ENCODE measurements around the gene GIMAP1.
"Not testable (repeated sequence)": the region's sequence is repeated elsewhere in the genome, so short reads cannot be mapped to it uniquely, and the experiment has no call there.

GIMAP1 gene

GRCh38 chr7:150716368-150716767 lies at the start of gene GIMAP1:
Gene GIMAP1, plus strand, starts transcription at chr7:150716613. Its CDS starts 2,435 bp downstream, at chr7:150719048.
- H3K36me3 ChIP-seq: peaks cover 4% of the 10 kb centered on the region
- peak within 1 kb of the TSS; percentile 22 to 58 for H3K4me3 ChIP-seq (ENCODE audit: low read depth in 1 of 2, low read length in 1 of 2)
- H3K4me1 ChIP-seq (ENCODE audit: control insufficient read depth in 1 of 2, insufficient read depth in 1 of 2, low read depth in 1 of 2, low read length in 1 of 2): peaks cover 32 to 39% of the 10 kb centered on the region in 2 experiments
- no peaks in the 10 kb centered on the region for H3K27me3 ChIP-seq
- no peak for TF ChIP-seq CTCF (IDR thresholded peaks at IDR 0.05)
- H3K9me3 ChIP-seq: no peaks in the 10 kb centered on the region
- H3K27ac ChIP-seq: peak within 1 kb of the TSS; percentile 54

- no peaks in the 10 kb centered on the region for H3K36me3 ChIP-seq
- no peak overlapping the region for H3K27ac ChIP-seq
- no peaks in the 10 kb centered on the region for H3K9me3 ChIP-seq
- no peak overlapping the region for H3K4me3 ChIP-seq (ENCODE audit: low read depth in 1 of 2, low read length in 1 of 2)
- TF ChIP-seq CTCF (IDR thresholded peaks at IDR 0.05): no peak
- H3K4me1 ChIP-seq (ENCODE audit: control insufficient read depth in 1 of 2, insufficient read depth in 1 of 2, low read depth in 1 of 2, low read length in 1 of 2): peaks cover 5% of the 10 kb centered on the region in 2 experiments
- H3K27me3 ChIP-seq: no peaks in the 10 kb centered on the region
These were observed 47.9 kb upstream of the GIMAP1 start for GRCh38 chr7:150668472-150668911.

- Histone ChIP-seq H3K36me3 (no peaks in the 10 kb centered on the region), H3K4me3 (ENCODE audit: low read depth in 1 of 2, low read length in 1 of 2) (no peak overlapping the region), H3K27me3 (no peaks in the 10 kb centered on the region), H3K4me1 (ENCODE audit: control insufficient read depth in 1 of 2, insufficient read depth in 1 of 2, low read depth in 1 of 2, low read length in 1 of 2) (peaks cover under 1 to 1% of the 10 kb centered on the region in 2 experiments), H3K9me3 (no peaks in the 10 kb centered on the region), H3K27ac (no peak overlapping the region)
- no peak for TF ChIP-seq CTCF (IDR thresholded peaks at IDR 0.05)
These were observed 47.4 kb upstream of the GIMAP1 start for GRCh38 chr7:150668977-150669376.

- not testable (repeated sequence) for H3K36me3 ChIP-seq; H3K9me3 ChIP-seq; H3K4me3 ChIP-seq (ENCODE audit: low read depth in 1 of 2, low read length in 1 of 2); H3K27me3 ChIP-seq; H3K27ac ChIP-seq
- H3K4me1 ChIP-seq (ENCODE audit: control insufficient read depth in 1 of 2, insufficient read depth in 1 of 2, low read depth in 1 of 2, low read length in 1 of 2): peaks cover 9 to 15% of the 10 kb centered on the region in 2 experiments
These were observed 44.4 kb upstream of the GIMAP1 start for GRCh38 chr7:150671798-150672585.

GRCh38 chr7:150675714-150676113 lies 40.7 kb upstream of the GIMAP1 start:
- peaks cover 14 to 18% of the 10 kb centered on the region in 2 experiments for H3K4me1 ChIP-seq (ENCODE audit: control insufficient read depth in 1 of 2, insufficient read depth in 1 of 2, low read depth in 1 of 2, low read length in 1 of 2)
- H3K27ac ChIP-seq: no peak overlapping the region
- no peak for TF ChIP-seq CTCF (IDR thresholded peaks at IDR 0.05)
- H3K36me3 ChIP-seq: no peaks in the 10 kb centered on the region
- H3K9me3 ChIP-seq: no peaks in the 10 kb centered on the region
- no peak overlapping the region for H3K4me3 ChIP-seq (ENCODE audit: low read depth in 1 of 2, low read length in 1 of 2)
- no peaks in the 10 kb centered on the region for H3K27me3 ChIP-seq

GRCh38 chr7:150676276-150676675 lies 40.1 kb upstream of the GIMAP1 start:
- H3K36me3 ChIP-seq; H3K27ac ChIP-seq; H3K4me3 ChIP-seq (ENCODE audit: low read depth in 1 of 2, low read length in 1 of 2); H3K9me3 ChIP-seq; H3K27me3 ChIP-seq: not testable (repeated sequence)
- peaks cover 14 to 18% of the 10 kb centered on the region in 2 experiments for H3K4me1 ChIP-seq (ENCODE audit: control insufficient read depth in 1 of 2, insufficient read depth in 1 of 2, low read depth in 1 of 2, low read length in 1 of 2)

GRCh38 chr7:150676854-150677253 lies 39.6 kb upstream of the GIMAP1 start:
- H3K4me3 ChIP-seq (ENCODE audit: low read depth in 1 of 2, low read length in 1 of 2); H3K36me3 ChIP-seq; H3K27me3 ChIP-seq; H3K27ac ChIP-seq; H3K9me3 ChIP-seq: not testable (repeated sequence)
- peaks cover 14 to 18% of the 10 kb centered on the region in 2 experiments for H3K4me1 ChIP-seq (ENCODE audit: control insufficient read depth in 1 of 2, insufficient read depth in 1 of 2, low read depth in 1 of 2, low read length in 1 of 2)

- H3K27me3 ChIP-seq; H3K9me3 ChIP-seq; H3K36me3 ChIP-seq; H3K27ac ChIP-seq; H3K4me3 ChIP-seq (ENCODE audit: low read depth in 1 of 2, low read length in 1 of 2): not testable (repeated sequence)
- H3K4me1 ChIP-seq (ENCODE audit: control insufficient read depth in 1 of 2, insufficient read depth in 1 of 2, low read depth in 1 of 2, low read length in 1 of 2): peaks cover 14 to 18% of the 10 kb centered on the region in 2 experiments
These were observed 37.8 kb upstream of the GIMAP1 start for GRCh38 chr7:150678601-150679000.

- peaks cover 21 to 23% of the 10 kb centered on the region in 2 experiments for H3K4me1 ChIP-seq (ENCODE audit: control insufficient read depth in 1 of 2, insufficient read depth in 1 of 2, low read depth in 1 of 2, low read length in 1 of 2)
- H3K27me3 ChIP-seq; H3K4me3 ChIP-seq (ENCODE audit: low read depth in 1 of 2, low read length in 1 of 2); H3K9me3 ChIP-seq; H3K27ac ChIP-seq; H3K36me3 ChIP-seq: not testable (repeated sequence)
These were observed 36.0 kb upstream of the GIMAP1 start for GRCh38 chr7:150680364-150680763.
